ENCODE data around the gene TEAD1.

TEAD1 gene

DNA sequence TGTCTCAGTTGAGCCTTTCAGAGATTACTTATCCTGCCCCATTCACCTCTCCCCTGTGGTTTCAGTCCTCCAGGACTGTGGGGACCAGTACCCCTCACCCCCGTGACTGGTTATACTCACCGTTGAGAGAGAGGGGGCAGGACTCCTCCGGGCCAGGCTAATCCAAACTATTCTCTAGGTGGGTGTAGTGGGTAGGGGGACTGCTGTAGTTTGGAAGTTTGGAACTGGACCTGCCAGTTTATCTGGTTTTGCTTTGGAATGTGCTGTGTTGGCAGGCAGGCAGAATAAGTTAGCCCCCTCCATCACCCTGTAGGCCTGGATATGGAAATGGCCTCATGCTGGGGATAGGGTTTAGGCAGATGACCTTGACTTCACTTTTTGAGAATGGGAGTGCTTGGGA is 13.5 kb downstream of the TEAD1 start:
- no peak for DNase-seq

DNA sequence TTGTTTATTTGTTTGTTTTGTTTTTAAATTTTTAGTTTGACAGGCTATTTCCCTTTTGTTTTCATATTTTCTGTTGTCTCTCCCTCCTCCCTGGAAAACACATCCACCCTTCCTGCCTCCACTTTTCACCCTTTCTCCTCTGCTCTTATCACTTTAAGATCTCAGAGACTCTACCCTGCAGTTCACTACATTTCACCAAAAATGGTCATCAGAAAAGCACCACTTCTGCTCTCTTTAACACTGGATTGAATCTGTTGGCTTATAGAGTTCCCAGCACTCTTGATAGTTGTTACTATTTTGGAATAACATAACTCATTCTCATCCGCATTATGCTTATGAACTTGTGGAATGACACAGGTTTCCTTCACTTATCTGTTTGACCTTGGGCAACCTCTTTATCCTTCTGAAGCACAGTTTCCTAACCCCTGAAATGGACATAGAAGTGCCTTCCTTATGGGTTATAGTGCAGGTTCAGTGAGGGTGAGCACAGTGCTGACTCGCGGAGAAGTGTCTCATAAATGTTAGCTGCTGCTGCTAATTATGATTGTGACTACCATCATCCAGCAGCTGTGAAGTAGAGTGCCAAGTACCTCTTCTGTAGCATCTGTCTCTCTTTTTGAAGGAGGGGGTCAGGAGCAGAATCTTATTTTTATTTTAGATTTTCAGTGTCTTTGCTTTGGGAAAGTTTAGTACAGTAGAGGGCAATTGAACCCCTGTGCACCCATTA is 15.0 kb downstream of the TEAD1 start:
- no peak for DNase-seq

DNA sequence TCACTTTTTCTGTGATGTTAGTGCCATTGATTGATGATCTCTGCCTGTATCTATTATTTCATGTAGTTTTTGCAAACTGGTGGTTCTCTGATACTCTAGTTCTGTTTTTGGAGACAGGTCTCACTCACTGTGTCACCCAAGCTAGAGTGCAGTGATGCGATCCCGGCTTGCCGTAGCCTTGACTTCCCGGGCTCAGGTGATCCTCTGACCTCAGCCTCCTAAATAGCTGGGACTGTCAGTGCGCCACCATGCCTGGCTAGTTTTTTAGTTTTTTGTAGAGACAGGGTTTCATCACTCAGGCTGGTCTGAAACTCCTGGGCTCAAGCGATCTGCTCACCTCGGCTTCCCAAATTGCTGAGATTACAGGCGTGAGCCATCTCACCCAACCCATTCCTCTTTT is 16.4 kb downstream of the TEAD1 start:
- DNase-seq = no peak

DNA sequence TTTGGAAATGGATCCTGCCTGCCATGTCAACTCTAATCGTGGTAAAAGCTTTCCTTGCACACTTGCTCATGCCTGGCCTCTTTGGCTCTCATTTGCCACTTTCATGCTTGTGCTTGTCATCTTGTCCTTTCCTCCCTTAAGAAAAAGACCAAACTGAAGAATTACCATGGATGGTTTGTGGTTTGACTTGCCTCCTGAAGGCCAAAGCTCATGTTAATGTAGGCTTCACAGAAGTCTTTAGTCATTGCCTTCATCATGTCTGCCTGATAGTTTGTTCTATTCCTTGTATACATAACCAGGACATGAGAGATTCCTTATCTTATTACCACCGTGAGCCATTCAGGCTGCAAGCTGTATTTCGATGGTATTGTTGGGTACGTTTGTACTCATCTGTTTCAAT is 17.3 kb downstream of the TEAD1 start:
- no peak for DNase-seq

DNA sequence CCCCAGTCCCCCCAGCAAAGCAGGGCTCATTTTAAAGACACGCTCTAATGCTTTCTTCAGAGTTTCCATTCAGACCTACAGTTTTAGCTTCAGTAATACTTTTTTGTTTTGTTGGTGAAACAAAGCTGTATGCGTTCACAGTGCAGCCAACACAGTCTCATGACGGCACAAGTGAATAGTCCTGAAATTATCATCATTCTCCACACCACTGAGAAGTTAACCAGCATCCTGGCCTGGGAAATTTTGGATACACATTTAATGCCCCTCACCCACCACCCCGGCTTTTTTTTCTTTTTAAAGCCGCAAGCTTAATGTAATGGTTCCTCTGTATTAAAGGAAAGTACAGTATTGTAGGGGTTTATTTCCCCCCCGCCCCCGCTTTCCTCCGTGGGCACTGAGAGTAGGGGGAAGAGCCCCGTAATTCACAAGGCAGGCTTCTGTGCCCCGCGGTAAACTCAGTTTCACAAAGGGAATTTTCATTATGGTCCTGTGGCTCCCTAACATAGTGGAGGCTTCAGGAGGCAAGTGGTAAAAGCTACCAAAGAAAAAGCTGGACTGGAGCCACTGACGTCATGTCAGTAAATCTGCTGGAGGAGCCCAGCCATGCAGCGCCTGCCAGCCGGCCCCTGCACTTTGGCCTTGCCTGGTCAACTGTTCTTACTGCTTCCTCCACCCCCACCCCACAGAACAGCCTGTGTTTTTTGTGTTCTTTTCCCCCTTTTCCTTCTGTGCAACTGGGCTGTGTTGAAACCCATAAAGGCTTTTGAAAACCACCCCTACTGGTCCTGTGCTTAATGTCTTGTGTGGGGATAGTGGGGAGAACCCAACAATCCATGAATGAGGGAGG is 18.2 kb downstream of the TEAD1 start:
- no peak for DNase-seq

DNA sequence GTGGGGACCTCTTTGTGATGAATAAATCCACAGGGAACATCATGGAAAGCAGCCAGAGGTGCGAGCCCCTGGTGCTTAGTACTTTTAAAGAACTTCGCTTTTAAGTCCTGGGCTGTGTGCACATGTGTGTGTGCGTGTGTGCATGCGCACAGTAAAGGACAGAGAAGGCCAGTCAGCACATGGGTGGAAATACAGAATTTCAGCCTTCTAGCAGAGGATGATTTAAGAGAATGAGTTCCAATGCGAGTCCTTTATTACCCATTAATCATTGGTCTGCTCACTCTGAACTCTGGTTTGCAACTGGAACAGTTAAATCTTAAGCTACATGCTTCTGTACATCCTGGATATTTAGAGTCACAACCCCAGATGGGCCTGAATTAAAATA is 18.9 kb downstream of the TEAD1 start:
- DNase-seq = no peak

DNA sequence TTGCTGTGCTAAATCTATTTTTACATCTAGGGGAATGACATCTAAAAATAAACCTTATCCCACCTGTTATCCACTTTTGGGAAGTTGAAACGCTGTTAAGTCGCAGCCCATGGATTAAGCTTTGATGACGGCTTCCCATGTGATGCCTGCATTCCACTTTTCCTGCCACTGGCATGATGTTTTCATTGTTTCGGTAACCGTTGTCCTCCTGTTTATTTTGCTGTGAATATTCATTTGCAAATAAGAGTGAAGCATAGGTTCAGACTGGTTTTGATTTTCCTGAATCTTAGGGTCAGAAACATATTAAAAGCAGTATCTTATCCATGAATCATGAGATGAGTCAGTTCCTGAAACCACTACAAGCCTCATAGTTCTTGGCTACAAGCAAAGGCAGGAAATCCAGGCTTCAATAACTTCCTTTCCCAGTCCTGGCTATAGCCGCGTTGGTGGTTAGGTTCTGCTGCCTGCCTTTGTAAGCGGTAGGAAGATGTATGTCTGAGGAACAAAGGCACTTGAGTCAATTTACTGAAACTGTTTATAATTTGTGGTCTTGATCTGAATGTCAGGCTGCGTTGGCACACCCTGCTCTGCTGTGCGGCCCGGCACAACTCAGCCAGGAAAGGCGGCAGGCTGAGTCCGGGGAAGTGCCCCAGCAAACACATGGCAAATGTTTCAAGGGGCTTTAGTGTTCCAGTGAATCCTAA is 19.4 kb downstream of the TEAD1 start:
- peak; percentile 10 for DNase-seq

DNA sequence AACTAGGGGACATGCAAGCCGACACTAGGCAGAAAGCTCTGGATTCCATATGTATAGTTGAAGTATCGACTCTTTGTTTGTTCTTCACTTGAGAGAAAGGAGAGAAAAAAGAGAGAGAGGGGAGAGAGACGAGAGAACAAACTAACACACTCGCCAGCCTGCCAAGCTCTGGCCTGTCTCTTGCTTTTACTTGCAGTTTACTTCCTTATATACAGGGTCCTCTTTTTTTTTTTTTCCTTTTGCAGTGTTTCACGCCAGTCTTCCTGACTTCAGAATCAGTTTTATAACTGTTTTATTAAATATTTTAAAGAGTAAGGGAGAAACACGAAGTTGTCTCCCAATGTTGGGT is 19.9 kb downstream of the TEAD1 start:
- no peak for DNase-seq

DNA sequence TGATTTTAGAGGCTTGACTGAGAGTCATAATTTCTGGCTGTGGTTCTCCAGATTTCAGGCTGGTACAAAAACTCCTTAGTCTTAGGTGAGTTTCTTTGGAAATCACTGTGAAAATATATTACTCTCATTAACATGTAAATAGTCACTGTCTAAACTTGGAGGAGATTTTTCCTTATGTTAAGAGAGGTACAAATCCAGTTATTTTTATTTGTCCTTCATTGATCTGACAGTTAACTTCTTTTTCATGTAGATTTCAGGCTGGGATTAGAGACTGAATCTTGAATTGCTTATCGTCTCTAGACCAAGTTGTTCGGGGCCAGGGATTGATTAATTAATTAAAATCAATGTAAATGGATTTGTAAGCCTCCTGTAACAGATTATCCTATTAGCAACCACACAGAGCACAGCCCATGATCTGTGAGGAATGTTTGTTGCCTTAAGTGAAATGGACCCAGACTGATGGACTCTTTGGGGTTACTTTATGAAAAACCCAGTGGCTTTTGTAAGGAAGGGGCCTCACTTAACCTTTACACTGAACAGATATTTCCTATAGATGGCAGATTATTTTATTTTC is 21.1 kb downstream of the TEAD1 start:
- no peak for DNase-seq

DNA sequence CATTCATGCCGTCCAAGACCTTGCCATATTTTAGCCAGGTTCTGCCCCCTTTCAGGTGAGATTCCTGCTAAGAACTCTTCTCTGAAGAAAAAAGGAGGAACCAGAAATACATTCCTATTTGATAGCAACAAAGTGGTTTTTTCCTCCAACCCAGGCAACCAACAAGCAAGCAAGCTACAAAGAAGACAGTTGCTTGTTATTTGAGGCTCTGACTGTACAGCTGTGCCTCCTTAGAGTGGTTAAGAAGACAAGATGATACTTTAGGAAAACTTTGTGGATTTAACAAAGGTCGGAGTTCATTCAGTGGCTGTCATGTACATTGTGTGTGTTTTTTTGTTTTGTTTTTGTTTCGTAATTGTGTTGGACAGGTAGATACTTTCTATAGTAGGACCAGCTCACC is 21.7 kb downstream of the TEAD1 start:
- no peak for DNase-seq

DNA sequence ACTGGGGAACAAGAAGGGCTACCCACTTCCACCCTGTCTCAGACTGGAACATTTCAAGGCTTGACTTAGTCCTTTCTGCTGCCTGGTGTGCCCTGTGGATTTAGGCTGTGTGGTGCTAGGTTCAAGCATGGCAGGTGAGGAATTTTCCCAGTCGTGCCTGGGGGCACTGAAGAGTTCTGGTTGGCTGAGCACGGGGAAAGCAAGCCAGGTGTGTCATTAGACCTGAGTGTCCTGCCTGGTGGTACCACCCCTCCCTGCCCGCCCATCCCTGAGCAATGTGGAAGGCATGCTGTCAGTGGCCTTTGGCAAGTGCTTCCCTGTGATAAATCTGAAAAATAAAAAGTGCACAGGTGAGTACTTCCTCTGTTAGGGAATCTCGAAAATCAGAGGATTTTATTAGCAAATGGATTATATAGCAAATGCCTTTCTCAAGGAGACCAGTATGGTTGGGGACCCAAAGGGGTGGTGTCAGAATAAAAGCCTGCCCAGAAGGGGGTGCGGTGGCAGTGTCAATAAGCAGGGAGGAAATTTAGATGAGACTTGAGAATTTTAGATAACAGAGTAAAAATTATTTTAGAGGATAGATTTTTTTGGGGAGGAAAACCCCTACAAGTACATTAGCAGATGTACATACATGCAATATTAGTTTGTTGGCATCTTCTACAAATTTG is 22.8 kb downstream of the TEAD1 start:
- no peak for DNase-seq

DNA sequence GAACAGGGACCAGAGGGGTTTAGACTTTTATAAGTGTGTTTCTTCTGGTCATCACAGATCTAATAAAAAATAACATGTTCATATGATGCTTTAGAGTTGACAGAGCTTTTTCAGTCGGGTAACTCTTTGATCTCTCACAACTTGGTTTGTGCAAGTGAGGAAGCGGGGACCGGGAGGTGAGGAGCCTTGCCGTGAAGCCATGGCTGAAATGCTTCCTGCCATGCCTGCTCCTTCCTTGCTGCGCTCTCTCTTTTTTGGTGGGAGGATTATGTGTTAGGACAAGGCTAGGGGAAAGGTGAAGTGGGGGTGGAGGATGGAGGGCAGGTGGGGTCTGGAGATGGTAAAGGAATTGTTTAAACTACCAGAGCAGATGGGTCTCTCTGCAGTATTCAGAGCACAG is 23.8 kb downstream of the TEAD1 start:
- DNase-seq = no peak

DNA sequence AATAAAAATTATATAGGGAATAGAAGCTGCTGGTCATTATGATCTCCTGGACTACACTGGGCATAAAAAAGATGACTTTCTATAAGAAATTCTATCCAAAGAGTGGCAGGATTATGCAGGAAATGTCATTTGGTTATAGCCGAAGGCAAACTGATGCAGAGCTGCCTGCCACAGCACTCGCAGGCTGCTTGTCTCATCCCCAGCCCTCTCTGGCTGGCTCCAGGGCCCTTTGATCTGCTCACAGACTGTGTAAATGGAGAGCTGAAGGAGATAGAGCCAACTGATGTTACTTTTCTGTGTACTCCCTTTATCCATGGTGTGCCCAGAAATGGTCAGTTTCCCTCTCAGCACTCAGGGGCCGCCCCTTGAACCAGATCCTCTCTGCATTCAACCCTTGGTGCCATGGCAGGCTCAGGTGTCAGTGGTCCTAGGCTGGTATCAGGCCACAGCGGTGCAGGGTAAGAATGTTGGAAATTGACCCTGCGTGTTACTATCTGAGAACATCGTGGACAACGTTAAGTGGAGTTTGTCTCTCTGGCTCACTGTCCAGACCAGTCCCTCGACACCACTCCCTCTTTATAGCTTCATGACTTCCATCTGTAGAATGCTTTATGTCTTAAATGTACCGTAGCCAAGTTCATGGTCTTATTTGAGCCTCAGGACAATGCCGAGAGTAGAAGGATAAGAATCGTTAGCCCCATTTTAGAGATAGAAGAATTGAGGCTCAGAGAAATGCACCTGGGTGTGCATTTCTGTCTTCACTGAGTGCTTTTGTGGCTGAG is 27.8 kb downstream of the TEAD1 start:
- DNase-seq = no peak

DNA sequence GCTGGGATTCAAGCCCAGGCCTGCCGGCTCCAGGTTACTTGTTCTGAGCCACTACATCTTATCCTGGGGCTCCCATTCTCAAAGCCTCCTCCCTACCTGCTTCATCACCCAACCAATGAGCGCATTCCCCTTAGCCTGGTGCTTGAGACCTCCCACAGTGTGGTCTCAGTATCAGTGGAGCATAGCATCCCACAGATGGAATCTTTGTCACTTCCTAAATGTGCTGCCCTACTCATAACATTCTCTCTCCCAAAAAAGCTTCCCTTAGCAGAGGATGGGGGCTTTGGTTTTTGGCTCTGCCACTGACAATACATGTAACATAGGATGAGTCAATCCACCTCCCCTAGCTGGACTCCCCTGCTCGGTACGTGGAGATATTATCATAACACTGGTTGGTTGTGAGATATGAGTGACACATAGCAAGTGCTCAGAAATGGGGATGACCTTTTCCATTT is 28.8 kb downstream of the TEAD1 start:
- DNase-seq = no peak

DNA sequence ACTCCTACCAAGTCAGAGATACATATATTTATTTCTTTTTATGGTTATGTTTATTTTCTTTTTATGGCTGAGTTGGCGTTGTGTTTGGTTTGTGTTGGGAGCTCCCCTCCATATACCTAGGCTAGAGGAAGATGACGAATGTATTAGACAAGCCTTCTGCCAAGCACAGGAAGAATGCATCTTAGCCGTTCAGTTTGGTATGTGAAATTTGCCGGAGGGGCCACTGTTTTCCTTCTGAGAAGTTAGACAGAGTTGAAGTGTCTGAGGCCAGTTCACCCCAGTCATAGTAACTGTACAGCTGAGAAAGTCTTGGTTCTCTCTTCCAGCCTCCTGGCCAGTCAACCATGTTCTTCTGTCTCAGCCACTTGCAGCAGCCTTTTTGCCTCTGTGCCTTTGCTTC is 29.8 kb downstream of the TEAD1 start:
- DNase-seq = no peak

DNA sequence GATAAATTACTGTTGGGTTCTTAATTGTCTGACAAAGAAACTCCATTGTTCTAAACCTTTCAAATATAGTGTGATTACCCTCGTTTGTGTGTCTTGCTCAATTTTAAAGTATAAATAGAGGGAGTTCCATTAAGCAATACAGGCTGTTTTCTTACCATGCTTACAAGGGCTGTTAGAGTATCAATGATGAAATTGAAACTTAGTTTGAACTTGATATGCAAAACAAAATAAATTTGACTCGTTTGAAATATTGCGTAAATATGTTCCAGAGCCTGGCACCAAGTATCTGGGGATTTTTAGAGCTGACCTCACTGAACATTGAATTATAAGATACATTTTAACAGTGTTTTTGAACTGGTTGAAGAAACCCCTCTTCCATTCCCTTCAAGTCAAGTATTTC is 31.7 kb downstream of the TEAD1 start:
- DNase-seq = no peak

DNA sequence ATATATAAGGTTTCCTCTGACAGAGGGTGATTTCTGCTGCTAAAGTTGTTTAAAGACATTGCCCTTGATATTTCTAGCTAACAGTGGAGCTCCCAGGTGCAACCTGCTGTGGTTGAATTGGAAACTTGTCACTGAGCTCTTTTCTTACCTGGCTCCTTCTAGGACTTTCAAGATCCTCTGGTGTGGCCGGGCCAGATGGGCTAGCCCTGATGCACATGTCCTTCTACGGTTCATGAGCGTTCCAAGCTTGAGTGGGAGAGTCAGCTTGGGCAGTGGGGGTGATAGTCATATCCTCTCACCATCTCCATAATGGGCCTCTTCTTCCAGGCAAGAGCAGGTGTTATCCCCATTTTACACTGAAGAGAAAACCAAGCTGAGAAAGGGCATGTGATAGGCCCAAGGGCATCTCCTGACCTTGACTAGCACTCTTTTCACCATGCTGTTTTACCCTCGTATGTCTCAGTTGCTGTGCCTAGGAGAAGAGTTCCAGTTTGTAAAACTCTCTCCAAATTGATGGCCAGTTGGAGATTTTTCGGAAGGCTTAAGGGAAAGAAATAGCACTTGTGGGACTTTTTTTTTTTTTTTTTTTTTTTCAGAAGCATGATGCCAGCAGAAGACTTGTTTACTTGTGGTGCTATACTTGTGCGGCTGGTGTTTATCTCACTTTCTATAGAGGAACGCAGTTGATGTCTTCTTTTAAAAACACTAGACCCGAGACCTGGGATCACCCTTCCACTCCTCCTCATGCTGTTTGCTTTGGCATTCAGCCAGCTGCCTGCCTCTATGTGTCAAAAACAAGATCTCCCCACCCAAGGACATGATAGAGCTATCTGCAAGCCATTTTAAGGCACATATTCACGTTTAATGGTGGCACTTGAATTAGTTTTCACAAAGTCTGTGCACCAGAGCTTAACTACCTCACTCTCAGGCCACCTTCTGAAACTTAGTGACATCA is 32.6 kb downstream of the TEAD1 start:
- no peak for DNase-seq

DNA sequence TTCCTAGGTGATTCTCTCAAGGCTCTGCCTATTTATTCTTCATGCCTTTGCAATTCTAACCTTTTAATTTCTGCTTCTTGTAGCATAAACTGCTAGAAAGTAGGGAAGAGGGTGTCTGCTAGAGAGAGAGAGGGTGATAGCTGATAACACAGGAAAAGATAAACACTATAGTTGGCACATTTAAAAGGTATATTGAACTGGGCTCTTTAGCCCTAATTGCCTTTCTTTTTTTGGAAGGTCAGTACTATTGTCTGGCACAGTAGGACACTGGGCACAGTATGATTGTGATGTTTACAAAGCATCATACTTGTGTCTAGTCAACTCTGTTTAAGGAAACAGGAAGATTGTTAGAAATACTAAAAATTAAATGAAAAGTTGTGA is 33.3 kb downstream of the TEAD1 start:
- no peak for DNase-seq

DNA sequence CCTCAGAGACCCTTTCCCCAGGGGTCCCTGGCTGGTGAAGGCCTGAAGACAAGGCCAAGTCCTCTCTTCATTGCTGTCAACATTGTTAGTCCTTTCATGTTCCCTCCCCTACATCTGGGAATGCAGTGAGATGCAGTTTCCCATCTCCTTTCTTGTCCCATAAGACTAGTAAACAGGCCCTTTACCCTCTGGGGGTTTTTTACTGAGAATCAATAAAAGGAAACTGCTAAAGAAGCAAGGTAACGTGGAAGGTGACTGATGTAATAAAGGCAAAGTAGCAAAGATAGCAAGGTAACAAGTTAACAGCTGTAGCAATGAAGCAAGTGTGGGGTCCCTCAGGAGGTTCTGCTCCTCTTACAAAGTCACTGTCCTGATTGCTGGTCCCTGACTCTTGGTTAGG is 37.3 kb downstream of the TEAD1 start:
- DNase-seq = no peak

DNA sequence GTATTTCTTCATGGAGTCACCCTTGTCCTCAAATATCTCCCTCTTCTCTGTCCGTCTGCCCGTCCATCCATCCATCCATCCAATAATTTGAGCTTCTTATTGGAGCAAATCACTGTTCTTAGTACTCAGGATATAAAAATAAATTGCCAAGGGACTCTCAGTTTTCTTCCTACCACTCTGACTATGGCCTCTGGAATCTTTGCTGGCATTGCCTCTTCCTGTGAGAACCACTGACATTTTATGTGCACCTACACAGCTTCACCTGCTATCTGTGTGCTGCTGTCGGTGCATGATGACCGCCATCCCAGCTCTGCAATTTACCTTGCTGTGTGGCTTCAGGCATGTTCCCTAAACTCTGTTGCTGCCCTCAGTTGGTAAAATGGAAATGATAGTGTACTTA is 37.9 kb downstream of the TEAD1 start:
- no peak for DNase-seq

DNA sequence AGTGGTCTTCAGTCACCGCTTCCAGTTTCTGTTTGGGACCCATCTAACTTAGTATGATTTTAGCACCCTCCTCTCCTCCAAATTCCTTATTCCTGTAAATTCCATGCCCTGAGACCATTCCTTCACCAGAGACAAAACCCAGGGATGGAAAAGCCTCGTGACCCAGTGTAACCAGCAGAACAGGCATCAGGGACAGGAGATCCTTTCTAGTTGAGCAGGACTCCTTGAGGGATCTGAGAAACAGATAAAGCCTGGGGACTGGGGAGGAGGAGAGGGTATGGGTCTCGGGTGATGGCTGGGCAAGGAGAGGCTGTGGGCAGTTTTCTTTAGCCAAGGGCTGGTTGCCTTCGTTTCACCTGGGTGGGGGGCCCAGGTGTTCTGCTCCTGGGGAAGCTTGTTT is 40.9 kb downstream of the TEAD1 start:
- no peak for DNase-seq

All from CD4-positive, alpha-beta T cell treated with Interleukin-6 for 4 hours (primary cell).